ENCODE measurements around the gene ANKRD45.

Gene ANKRD45

GRCh38 chr1:173590557-173590956 lies 79.1 kb downstream of the ANKRD45 start:
- DNase-seq (ENCODE audit: low spot score) = peak; percentile 23
- no peak for TF ChIP-seq CTCF (conservative IDR thresholded peaks at IDR 0.05; ENCODE audit: low read depth)
- CTCF ChIA-PET = no interaction called here
- H3K27ac ChIP-seq = no peak overlapping the region
- POLR2A ChIA-PET (ENCODE audit: low non-redundant PET) = no interaction called here

DNA sequence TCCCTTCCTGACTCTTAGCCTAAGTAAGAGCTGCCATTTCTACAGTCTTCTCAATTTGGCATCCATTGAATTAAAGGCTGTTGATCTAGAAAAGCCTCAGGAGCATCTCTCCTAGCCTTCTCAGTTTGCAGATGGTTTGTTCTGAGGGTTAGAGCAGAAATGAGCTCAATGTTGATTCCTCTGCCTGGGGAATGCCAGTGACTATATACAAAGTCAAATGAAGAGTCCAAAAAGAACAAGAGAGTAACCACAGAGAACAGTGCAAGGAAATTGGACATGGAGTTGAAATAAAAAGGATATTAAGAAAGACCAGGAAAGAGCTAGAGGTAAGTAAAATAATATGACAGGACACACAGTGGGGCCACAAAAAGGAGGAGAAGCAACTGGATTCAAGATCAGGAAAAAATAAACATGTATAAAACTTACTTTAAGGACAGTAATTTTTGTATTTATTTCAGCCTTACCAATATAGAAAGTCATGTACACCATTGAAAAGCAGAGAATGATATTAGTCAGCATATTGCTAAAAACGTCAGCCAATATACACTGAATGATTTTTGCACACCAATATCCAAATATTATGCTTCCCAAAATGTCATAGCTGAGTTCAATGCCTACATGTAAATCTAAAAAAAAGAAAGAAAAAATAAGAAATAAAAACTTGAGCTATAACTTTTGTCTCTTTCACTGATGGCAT lies 88.1 kb downstream of the ANKRD45 start:
- no peak for TF ChIP-seq CTCF (conservative IDR thresholded peaks at IDR 0.05; ENCODE audit: low read depth)
- H3K27ac ChIP-seq = no peak overlapping the region
- CTCF ChIA-PET = interaction anchor here (0.6 kb wide), 1 partner anchor 1248 kb away, joined by 3 read pairs; no protein-coding TSS in a partner anchor
- POLR2A ChIA-PET (ENCODE audit: low non-redundant PET) = no interaction called here
- DNase-seq (ENCODE audit: low spot score) = no peak

DNA sequence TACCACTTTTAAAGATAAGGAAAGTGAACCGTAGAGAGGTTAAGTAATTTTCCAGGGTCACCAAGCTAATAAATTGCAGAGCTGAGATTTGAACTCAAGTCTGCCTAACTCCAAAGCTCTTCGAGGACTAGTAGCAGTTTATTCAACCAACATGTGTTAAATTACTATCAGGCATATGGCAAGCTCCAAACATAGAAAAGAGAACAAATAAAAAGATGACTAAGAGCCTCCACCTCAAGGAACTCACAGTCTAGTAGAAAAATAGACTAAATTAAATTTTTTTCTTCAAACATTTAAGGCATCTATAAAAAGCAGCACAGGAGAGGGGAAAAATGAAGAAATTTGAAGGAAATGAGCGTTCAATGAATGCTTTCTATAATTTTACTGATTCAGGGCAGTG lies 89.0 kb downstream of the ANKRD45 start:
- no peak for DNase-seq (ENCODE audit: low spot score)
- ChIA-PET CTCF (no interaction called here), POLR2A (ENCODE audit: low non-redundant PET) (no interaction called here)
- no peak for TF ChIP-seq CTCF (conservative IDR thresholded peaks at IDR 0.05; ENCODE audit: low read depth)
- no peak overlapping the region for H3K27ac ChIP-seq

- ChIA-PET CTCF (interaction anchor here (0.6 kb wide), 2 partner anchors 835 to 838 kb away, joined by 4 to 7 read pairs; no protein-coding TSS in a partner anchor), POLR2A (ENCODE audit: low non-redundant PET) (no interaction called here)
- no peak for DNase-seq (ENCODE audit: low spot score)
- TF ChIP-seq CTCF (conservative IDR thresholded peaks at IDR 0.05; ENCODE audit: low read depth) = no peak
- H3K27ac ChIP-seq = no peak overlapping the region
Measured at GRCh38 chr1:173580071-173580470, 89.6 kb downstream of the ANKRD45 start.

DNA sequence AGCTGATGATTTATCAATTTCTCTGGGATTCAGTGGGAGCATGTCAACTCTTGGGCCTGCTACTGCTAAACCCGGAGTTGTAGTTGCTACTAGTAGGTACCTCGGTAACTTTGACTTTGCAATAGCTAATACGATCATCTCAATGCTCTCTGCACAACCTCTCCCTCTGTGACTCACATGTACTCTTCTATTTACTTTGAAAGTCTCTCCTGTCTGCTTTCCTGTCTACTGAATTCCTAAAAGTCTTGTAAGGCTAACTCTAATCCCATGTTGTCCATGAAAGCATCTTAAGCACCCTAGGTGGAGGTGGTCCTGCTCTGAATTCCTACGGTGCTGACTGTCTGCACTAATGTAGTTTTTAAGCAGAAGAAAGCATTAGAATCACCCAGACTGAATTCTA lies 96.1 kb downstream of the ANKRD45 start:
- H3K27ac ChIP-seq = no peak overlapping the region
- no peak for TF ChIP-seq CTCF (conservative IDR thresholded peaks at IDR 0.05; ENCODE audit: low read depth)
- ChIA-PET POLR2A (ENCODE audit: low non-redundant PET) (no interaction called here), CTCF (no interaction called here)
- DNase-seq (ENCODE audit: low spot score) = no peak

DNA sequence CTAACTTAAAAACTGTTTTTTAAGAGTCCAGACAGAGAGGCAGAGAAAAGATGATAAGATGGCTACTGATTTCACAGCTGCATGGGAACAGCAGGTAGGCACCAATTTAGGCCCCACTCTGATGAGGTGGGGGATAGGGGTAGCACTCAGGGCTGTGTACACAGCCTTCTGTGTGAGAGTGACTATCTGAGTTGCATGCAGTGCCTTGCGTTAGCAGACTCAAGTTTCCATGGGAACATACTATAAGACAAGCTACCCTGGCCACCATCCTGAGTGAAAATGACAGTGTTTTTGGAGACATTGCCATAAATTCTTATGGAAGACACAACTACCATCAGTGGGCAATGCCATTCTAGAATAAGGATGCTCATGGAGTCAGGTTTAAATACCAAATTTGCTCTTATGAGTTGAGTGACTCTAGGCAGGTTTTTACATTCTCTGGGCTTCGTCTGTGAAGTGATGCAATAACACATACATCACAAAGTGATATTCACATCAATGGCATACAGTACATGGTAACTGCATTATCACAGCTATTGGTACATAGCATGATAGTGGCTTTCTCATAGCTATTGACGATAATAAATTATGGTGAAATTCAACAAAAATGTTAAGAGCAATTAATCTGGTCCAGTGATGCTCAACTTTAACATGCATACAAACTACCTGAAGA lies 97.3 kb downstream of the ANKRD45 start:
- DNase-seq (ENCODE audit: low spot score) = no peak
- POLR2A ChIA-PET (ENCODE audit: low non-redundant PET) = no interaction called here
- CTCF ChIA-PET = no interaction called here
- TF ChIP-seq CTCF (conservative IDR thresholded peaks at IDR 0.05; ENCODE audit: low read depth) = no peak
- H3K27ac ChIP-seq = no peak overlapping the region

Measured in RWPE1 (cell line).